Activated CD8-positive, alpha-beta T cell treated with anti-CD3 and anti-CD28 coated beads for 36 hours (primary cell): ENCODE results near the gene GPR32. TPM values are rescaled to one million over a fixed set of nuclear protein-coding genes. Genes with fewer than 3 reads are reported as not detected.
A peak's percentile ranks its signal among the peaks of the same experiment; 100 is the strongest.

Experiments
- ATAC-seq: fragments of 200-7000 bp; cut with Tn5 transposase; one replicate; pipeline ENCODE4 v1.10.0; 2021; ENCODE audit warnings: mild to moderate bottlenecking, moderate library complexity
- CTCF ChIA-PET: fragments of 350-600 bp; sonication (Branson Sonifier 250); formaldehyde crosslinking; loops from one replicate; lab custom pipeline; 2021; ENCODE audit warnings: antibody characterized with exemption; lab: Charles Lee
- POLR2A ChIA-PET: fragments of 350-600 bp; sonication (Branson Sonifier 250); formaldehyde crosslinking; loops from one replicate; lab custom pipeline; 2021; ENCODE audit warnings: antibody characterized with exemption; lab: Charles Lee
- DNase-seq: peaks from one replicate; pipeline ENCODE4 v3.0.0-alpha.2; 2020
- H3K27ac Mint-ChIP-seq: one replicate; pipeline ENCODE4 v1.8.0; 2021; ENCODE audit warnings: mild to moderate bottlenecking, mixed read lengths
- H3K27me3 Mint-ChIP-seq: one replicate; pipeline ENCODE4 v1.8.0; 2021; ENCODE audit warnings: mixed read lengths
- H3K36me3 Mint-ChIP-seq: one replicate; pipeline ENCODE4 v1.8.0; 2021; ENCODE audit warnings: low read depth, mixed read lengths
- H3K4me1 Mint-ChIP-seq: one replicate; pipeline ENCODE4 v1.8.0; 2021; ENCODE audit warnings: low read depth, mixed read lengths
- H3K4me3 Mint-ChIP-seq: one replicate; pipeline ENCODE4 v1.8.0; 2021; ENCODE audit warnings: mild to moderate bottlenecking, moderate library complexity, mixed read lengths
- H3K9me3 Mint-ChIP-seq: one replicate; pipeline ENCODE4 v1.8.0; 2021; ENCODE audit warnings: mixed read lengths
- intact Hi-C: fragments of 100-400 bp; cut with micrococcal nuclease; formaldehyde crosslinking; loops from one replicate; pipeline ENCODE4 v1.10.0; 2022
- total RNA-seq, 2 experiments: library from RNA; stranded (reverse); gene quantifications; one replicate each; pipeline ENCODE4 v1.2.3, GENCODE V29; 2021
- TF ChIP-seq, protein P1 (sequence below): fragments of 200-600 bp; IDR thresholded peaks from one replicate; pipeline ENCODE4 v1.8.0; 2022; ENCODE audit warnings: antibody characterized with exemption, mild to moderate bottlenecking

GPR32 gene
- total RNA-seq, 2 experiments from 2014 or later, result not detected

DNA sequence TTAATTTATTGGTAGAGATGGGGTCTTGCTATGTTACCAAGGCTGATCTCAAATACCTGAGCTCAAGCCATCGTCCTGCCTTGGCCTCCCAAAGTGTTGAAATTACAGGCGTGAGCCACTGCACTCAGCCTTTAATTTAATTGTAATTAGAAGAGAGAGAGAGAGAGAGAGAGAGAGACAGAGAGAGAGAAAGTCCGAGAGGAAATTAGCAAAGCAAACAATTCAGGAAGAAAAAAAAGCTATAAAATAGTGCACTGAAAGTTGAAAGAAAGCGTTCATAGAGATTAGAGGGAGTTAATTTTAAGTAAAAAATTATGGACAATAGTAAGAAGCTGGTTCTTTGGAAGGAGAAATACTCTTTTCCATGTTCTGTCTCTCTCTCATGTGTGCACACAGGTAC, 7.0 kb downstream of the GPR32 start:
- intact Hi-C loops, result no loop called here
- ATAC-seq, result no peak
- Mint-ChIP-seq H3K27ac (no peak overlapping the region), H3K36me3 (no peaks in the 10 kb centered on the region), H3K9me3 (no peaks in the 10 kb centered on the region), H3K4me1 (no peaks in the 10 kb centered on the region), H3K27me3 (peaks cover 50% of the 10 kb centered on the region), H3K4me3 (no peak overlapping the region)
- DNase-seq, result no peak
- TF ChIP-seq, protein P1, sequence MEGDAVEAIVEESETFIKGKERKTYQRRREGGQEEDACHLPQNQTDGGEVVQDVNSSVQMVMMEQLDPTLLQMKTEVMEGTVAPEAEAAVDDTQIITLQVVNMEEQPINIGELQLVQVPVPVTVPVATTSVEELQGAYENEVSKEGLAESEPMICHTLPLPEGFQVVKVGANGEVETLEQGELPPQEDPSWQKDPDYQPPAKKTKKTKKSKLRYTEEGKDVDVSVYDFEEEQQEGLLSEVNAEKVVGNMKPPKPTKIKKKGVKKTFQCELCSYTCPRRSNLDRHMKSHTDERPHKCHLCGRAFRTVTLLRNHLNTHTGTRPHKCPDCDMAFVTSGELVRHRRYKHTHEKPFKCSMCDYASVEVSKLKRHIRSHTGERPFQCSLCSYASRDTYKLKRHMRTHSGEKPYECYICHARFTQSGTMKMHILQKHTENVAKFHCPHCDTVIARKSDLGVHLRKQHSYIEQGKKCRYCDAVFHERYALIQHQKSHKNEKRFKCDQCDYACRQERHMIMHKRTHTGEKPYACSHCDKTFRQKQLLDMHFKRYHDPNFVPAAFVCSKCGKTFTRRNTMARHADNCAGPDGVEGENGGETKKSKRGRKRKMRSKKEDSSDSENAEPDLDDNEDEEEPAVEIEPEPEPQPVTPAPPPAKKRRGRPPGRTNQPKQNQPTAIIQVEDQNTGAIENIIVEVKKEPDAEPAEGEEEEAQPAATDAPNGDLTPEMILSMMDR, result no peak
- ChIA-PET POLR2A (interaction anchor here (0.7 to 1.1 kb wide), 3 partner anchors 18 to 521 kb away, joined by 3 to 5 read pairs (median 3); no protein-coding TSS in a partner anchor), CTCF (interaction anchor here (1.0 to 1.7 kb wide), 4 partner anchors 107 to 241 kb away, joined by 3 to 5 read pairs (median 4); no protein-coding TSS in a partner anchor)

DNA sequence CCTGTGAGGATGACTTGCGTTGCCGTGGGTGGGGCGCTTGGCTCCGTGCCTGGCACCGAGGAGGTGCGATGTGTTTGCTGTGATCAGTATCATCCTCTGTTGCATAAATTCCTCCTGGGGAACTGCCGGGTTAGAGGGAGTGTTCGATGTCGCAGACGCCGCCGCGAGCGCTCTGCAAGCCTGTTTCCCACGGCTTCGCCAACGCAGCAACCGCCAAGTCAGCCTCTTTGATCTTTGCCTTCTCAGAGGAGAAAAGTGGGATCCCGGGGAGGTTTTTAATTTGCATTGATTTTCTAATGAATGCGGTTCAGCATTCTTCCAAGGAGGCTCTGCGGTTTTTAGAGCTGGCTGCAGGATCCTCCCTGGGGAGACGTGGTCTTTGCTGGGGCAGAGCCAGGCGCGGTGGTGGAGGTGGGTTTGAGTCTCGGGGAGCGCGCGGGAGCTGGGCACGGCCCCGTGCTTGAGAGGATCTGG, 7.6 kb downstream of the GPR32 start:
- DNase-seq (no peak), ATAC-seq (no peak)
- peaks cover 54% of the 10 kb centered on the region for H3K27me3 Mint-ChIP-seq
- H3K36me3 Mint-ChIP-seq, result no peaks in the 10 kb centered on the region
- intact Hi-C loops, result no loop called here
- no peaks in the 10 kb centered on the region for H3K4me1 Mint-ChIP-seq
- ChIA-PET POLR2A (interaction anchor here (0.7 to 1.1 kb wide), 3 partner anchors 17 to 522 kb away, joined by 3 to 5 read pairs (median 3); no protein-coding TSS in a partner anchor), CTCF (interaction anchor here (1.0 to 1.7 kb wide), 4 partner anchors 108 to 241 kb away, joined by 3 to 5 read pairs (median 4); no protein-coding TSS in a partner anchor)
- TF ChIP-seq, protein P1, result no peak
- H3K27ac Mint-ChIP-seq, result no peak overlapping the region
- H3K4me3 Mint-ChIP-seq, result no peak overlapping the region
- H3K9me3 Mint-ChIP-seq, result no peaks in the 10 kb centered on the region

DNA sequence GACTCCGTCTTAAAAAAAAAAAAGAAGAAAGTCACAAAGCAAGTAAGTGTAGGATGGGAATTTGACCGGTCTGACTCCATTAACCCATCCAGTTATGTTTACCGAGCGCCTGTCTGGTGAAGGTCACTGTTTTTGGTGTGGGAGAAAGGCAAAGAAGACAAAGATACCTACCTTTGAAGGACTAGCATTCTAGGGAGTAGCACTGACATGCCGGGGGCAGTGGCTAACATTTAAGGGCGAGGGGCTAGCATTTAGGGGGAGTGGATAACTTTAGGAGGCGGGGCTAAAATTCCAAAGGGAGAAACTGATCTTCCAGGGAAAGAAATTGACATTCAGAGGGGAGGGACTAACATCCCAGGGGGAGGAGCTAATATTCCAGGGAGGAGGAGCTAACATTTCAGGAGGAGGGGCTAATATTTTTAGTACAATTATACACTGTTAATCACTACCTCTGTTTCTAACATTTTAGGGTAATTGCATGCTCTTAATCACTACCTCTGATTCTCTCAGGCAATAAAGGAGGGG, 8.7 kb downstream of the GPR32 start:
- ChIA-PET CTCF (interaction anchor here (0.7 to 2.2 kb wide), 4 partner anchors 73 to 143 kb away, joined by 3 to 7 read pairs (median 5); no protein-coding TSS in a partner anchor), POLR2A (interaction anchor here (1.2 to 2.2 kb wide), 3 partner anchors 14 to 54 kb away, joined by 3 to 5 read pairs (median 3); no protein-coding TSS in a partner anchor)
- no peak for DNase-seq
- Mint-ChIP-seq H3K9me3 (no peaks in the 10 kb centered on the region), H3K27ac (no peak overlapping the region), H3K27me3 (peaks cover 52% of the 10 kb centered on the region), H3K4me3 (no peak overlapping the region), H3K36me3 (no peaks in the 10 kb centered on the region), H3K4me1 (no peaks in the 10 kb centered on the region)
- intact Hi-C loops, result no loop called here
- no peak for ATAC-seq
- TF ChIP-seq, protein P1, result no peak

DNA sequence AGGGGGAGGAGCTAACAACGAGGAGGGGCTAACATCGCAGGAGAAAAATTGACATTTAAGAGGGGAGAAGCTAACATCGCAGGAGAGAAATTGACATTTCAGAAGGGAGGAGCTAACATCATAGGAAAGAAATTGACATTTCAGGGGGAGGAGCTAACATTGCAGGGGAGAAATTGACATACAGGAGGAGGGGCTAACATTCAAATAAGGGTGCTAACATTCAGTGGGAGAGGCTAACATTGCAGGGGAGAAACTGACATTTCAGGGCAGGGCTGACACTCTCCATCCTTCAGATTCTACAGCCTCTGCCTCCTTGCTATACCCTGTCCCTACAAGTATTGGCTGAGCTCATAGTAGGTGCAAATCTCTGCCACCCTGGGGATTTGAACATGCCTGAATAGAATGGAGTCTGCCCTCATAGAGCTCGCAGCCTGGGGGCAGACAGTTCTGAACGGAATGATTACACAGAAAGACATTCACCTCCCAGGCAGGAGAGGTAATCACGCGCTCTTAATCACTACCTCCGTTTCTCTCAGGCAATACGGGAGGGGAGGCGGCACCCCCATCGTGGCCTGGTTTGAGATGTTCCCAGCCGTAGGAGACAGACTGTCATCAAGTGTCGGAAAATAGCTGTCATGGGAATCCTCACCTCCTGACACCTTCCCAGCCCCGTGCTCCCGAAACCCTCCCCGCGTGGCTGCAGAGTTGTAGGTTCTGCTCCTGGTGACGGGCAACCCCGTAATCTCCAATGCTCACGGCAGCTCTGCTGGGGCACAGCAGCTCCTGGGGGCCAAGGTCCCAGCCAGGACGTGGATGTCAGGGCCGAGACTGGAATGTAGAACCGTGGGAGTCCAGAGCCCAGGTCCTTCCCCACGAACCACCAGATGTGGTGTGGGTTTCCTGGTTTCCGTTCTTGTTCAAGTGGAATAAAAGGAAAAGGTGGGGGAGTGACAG, 9.5 kb downstream of the GPR32 start:
- DNase-seq (no peak), ATAC-seq (peak; percentile 73)
- no peaks in the 10 kb centered on the region for H3K4me1 Mint-ChIP-seq
- no peak overlapping the region for H3K27ac Mint-ChIP-seq
- H3K9me3 Mint-ChIP-seq, result no peaks in the 10 kb centered on the region
- intact Hi-C loops, result loop anchor here (5.0 to 10.0 kb wide), 4 partner anchors 57 to 245 kb away; partner anchors contain the start of gene CLEC11A
- ChIA-PET CTCF (interaction anchor here (0.8 to 2.2 kb wide), 6 partner anchors 55 to 242 kb away, joined by 3 to 7 read pairs (median 6); no protein-coding TSS in a partner anchor), POLR2A (interaction anchor here (1.2 to 2.2 kb wide), 3 partner anchors 13 to 55 kb away, joined by 3 to 5 read pairs (median 3); no protein-coding TSS in a partner anchor)
- H3K36me3 Mint-ChIP-seq, result no peaks in the 10 kb centered on the region
- H3K4me3 Mint-ChIP-seq, result no peak overlapping the region
- H3K27me3 Mint-ChIP-seq, result peaks cover 49% of the 10 kb centered on the region
- TF ChIP-seq, protein P1, result no peak
